GM19397 (cell line): ENCODE results near the gene ADAM12.

Experiments
- ATAC-seq: cut with Tn5 transposase; IDR thresholded peaks from one replicate; pipeline ENCODE4 v1.9.1; 2021; ENCODE audit warnings: mild to moderate bottlenecking, moderate library complexity; ENCODE audit not compliant: unreplicated experiment

ADAM12 gene

GRCh38 chr10:126321440-126321839, 66.8 kb downstream of the ADAM12 start:
- no peak for ATAC-seq

- ATAC-seq = no peak
Measured at GRCh38 chr10:126317751-126318150, 70.5 kb downstream of the ADAM12 start.

- ATAC-seq = no peak
Measured at GRCh38 chr10:126315494-126316177, 72.6 kb downstream of the ADAM12 start.

GRCh38 chr10:126314863-126315493, 73.3 kb downstream of the ADAM12 start:
- no peak for ATAC-seq

GRCh38 chr10:126312167-126312566, 76.1 kb downstream of the ADAM12 start:
- no peak for ATAC-seq

GRCh38 chr10:126309228-126309883, 78.9 kb downstream of the ADAM12 start:
- ATAC-seq = no peak

GRCh38 chr10:126302826-126303665, 85.2 kb downstream of the ADAM12 start:
- no peak for ATAC-seq

- no peak for ATAC-seq
Measured at GRCh38 chr10:126302476-126302756, 85.9 kb downstream of the ADAM12 start.

GRCh38 chr10:126301701-126302475, 86.4 kb downstream of the ADAM12 start:
- no peak for ATAC-seq

- ATAC-seq = no peak
Measured at GRCh38 chr10:126294451-126294850, 93.8 kb downstream of the ADAM12 start.

GRCh38 chr10:126290232-126290631, 98.0 kb downstream of the ADAM12 start:
- no peak for ATAC-seq

- no peak for ATAC-seq
Measured at GRCh38 chr10:126288547-126289493, 99.5 kb downstream of the ADAM12 start.

GRCh38 chr10:126286256-126286780, 102.0 kb downstream of the ADAM12 start:
- ATAC-seq = no peak

- no peak for ATAC-seq
Measured at GRCh38 chr10:126283307-126283706, 105.0 kb downstream of the ADAM12 start.

GRCh38 chr10:126278851-126279250, 109.4 kb downstream of the ADAM12 start:
- no peak for ATAC-seq

GRCh38 chr10:126277181-126277580, 111.1 kb downstream of the ADAM12 start:
- no peak for ATAC-seq

- no peak for ATAC-seq
Measured at GRCh38 chr10:126272526-126272925, 115.8 kb downstream of the ADAM12 start.

- no peak for ATAC-seq
Measured at GRCh38 chr10:126270111-126270510, 118.2 kb downstream of the ADAM12 start.
